HG03558 (cell line): ENCODE measurements around the gene PTRH1.

ENCODE experiments used
- ATAC-seq: cut with Tn5 transposase; IDR thresholded peaks from one replicate; pipeline ENCODE4 v1.9.1; 2021; ENCODE audit warnings: moderate number of reproducible peaks; ENCODE audit not compliant: unreplicated experiment; ENCODE audit errors: extremely low read depth

PTRH1 gene

DNA sequence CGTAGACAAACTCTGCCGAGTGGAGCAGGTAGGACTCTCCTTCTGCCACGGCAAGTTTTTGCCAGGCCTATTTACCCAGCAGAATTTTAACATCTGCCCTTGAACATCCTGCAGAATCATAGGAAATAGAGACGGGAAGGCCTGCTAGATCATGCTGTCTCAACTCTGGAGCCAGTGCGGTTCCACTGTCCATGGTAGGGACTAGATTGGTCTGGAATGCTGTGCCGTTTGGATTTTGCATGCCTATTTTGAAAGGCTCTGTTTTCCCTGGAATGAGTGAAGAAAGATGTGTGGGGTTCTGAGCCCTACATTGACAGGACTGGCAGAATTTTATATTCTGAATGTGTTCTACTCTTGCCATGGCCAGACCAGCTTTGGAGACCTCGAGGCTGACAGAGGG, 42.2 kb downstream of the PTRH1 start:
- no peak for ATAC-seq

DNA sequence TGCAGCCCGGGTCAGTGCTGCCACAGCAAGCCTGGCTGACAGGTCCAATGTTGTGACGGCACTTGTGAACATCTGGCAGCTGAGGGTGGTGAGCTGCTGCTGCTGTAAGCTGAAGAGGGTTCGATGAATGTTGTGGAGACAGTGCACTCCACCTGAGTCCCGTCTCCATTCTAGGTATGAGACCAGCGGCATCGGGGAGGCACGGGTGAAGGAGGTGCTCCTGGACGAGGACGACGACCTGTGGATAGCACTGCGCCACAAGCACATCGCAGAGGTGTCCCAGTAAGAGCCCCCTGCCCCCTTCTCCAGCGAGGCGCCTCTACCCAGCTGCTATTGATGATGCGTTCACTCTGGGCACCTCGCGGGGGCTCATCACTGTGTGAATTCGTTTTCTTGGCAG, 47.6 kb downstream of the PTRH1 start:
- ATAC-seq, result no peak

GRCh38 chr9:127667127-127667844, 48.2 kb downstream of the PTRH1 start:
- no peak for ATAC-seq

DNA sequence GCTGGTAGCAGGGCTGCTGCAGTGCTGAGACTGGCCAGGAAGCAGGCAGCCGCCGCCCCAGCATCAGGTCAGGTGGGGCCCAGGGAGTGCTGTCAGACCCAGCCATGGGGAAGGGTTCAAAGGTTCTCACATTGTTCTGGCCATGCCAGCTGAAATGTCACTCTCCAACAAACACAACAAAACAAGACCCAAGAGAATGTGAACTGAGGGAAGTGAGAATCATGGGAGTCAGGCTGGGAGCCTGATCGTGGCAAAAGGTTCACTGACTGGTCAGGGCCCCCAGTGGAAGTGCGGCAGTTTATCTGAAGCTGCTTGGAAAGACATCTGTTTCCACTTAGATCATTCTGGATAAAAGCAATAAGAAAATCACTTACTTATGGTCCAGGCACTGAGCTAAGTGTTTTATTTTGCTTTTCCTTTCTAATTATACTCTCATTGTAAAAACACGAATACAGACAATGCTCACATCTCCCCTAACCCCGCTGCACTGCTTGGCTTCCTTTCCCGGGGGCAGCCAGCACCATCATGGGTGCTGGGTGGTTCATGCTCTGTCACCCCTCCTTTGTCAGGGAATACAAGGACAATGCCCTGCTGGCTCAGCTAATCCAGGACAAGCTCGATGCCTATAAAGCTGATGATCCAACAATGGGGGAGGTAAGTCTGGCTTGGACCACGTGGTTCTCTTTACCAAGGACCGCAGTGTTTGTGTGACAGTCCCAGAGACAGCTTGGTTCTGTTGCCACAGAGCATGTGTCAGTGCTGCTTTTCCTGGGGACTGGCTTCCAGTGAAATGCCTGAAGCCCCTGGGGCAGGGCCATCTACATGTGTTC, 50.6 kb downstream of the PTRH1 start:
- ATAC-seq, result no peak

GRCh38 chr9:127664324-127664677, 51.2 kb downstream of the PTRH1 start:
- no peak for ATAC-seq
